ENCODE results near the gene RTN4R.
"Not testable (repeated sequence)": the region's sequence is repeated elsewhere in the genome, so short reads cannot be mapped to it uniquely, and the experiment has no call there.

RTN4R gene

DNA sequence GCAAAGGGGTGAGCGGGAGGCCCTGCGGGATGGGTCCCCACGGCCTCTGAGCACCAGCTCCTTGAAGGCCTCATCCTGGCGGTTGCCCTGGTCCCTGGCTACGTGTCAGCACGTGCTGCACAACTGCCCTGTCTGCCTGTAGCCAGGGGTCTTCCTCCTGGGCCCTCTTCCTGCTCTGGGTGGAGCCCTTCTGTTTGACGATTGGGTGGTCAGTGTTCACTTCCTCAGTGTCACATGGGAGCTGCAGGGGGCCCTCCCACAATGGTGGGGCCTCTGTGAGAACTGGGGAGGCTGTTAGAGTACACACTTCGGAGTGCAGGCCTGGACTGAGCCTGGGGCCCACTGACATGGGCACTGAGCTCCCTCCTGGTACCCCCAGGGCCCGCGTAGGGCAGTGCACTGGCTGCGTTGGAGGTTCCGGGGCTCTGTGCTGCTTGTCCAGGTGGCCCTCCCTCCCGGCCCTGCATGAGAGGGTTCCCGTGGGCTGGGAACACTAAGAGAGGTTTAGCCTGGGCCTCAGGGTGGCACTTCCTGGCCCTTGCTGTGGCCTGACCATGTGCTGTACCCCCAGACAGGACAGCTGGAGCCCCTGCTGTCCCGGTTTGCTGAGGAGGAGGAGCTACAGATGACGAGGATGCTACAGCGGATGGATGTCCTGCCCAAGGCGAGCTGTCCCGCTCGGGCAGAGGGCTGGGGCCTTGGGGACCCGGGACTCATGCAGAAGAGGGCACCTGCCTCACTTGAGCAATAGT is 38.0 kb upstream of the RTN4R start:
- no peak for DNase-seq (ENCODE audit: low read depth in 2 of 2)

DNA sequence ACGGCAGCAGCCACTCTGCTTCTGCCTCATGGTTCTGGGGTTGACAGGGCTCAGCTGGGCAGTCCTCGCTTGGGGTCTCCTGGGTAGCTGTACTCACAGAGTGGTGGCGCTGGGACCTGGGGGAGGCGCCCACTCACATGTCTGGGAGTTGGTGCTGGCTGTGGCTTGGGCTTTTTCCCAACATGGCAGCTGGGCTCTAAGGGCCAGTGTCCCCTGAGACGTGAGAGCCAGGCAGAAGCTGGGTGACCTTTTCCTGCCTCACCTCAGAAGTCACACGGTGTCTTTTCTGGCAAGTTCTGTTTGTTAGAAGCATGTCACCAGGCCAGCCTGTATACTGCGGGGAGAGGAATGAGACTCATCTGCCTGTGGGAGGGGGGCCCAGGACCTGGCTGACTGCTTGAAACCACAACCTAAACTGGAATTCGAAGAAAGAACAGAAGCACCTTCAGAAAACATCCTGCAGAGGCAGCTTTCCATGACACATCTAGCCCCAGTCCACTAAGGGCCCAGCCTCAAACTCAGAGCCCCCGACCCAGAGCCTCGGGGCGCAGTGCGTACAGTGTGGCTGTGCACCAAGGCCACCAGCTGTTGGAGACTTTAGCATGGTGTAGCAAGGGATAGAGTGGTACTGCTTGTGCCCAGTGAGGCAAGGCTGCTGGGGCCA is 37.2 kb upstream of the RTN4R start:
- DNase-seq (ENCODE audit: low read depth in 2 of 2): not testable (repeated sequence)

DNA sequence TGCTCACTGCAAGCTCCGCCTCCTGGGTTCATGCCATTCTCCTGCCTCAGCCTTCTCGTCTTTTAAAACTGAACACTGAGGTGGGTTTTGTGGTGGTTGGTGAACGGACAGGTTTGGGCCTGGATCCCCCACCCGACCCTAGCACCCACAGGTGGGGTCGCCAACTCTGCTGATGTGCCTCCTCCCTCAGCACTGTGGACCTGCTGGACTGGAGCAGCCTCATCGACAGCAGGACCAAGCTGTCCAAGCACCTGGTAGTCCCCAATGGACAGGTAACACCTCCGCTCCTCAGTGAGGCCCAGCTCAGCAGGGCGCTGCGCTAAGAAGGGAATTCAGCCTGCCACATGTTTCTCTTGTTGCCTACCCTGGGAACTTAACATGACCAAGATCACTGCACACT is 36.5 kb upstream of the RTN4R start:
- no peak for DNase-seq (ENCODE audit: low read depth in 2 of 2)

DNA sequence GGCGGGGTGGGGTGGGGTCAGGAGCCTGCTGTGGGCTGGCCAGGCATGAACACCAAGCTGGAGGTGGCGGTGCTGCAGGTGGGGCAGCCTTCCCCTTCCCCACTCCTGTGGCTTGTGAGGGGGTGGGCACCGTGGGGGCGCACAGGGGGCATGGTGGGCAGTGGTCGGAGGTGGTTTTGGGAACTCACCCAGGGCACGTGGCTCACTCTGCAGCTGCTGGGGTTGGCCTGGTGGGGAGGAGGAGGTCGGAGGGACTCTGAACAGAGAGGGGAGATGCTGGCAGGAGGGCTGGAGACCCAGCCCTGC is 35.1 kb upstream of the RTN4R start:
- DNase-seq (ENCODE audit: low read depth in 2 of 2): not testable (repeated sequence)

DNA sequence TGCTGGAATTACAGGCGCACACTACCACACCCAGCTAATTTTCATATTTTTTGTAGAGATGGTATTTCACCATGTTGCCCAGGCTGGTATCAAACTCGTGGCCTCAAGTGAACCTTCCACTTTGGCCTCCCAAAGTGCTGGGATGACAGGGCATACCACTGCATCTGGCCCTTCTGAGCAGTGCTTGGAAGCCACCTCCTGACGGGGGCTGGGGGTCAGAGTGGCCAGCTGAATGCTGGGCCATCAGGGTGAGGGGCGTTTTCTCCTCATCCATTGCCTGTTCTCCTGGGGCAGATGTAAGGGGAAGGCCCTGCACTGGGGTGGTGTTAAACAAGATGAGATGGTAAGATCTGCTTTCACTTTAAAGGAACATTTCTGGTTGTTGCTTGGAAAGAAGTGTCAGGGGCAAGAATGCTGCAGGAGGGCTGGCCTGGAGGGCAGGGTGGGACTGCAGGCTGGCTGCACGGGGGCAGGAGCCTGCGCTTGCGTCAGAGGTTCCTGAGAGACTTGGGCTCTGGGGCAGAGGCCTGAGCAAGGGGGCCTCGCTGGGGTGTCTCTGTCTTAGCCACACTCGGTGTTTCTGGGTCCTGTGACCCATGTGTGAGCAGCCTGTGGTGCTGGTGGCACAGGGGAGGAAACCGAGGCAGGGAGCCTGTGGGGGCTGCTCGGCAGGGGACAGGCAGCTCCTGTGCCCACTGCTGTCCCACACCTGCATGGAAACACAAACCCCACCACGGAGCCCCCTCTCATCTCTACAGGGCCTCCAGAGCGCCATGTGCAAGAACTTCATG is 34.5 kb upstream of the RTN4R start:
- no peak for DNase-seq (ENCODE audit: low read depth in 2 of 2)

DNA sequence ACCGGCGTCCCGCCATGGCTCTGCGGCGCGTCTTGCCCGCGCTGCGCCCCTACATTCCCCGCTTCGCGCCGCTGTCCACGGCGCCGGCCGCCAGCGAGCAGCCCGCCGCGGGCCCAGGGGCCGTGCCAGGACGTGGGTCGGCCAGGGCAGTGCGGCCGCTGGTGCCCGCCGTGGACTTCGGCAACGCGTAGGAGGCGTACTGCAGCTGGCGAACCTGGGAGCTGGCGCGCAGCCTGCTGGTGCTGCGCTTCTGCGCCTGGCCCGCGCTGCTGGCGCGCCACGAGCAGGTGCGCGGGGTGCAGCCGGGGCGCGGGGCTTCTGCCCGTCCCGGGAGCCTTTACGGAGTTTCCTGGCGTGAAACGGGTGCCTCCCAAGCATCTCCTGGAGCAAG is 31.6 kb upstream of the RTN4R start:
- no peak for DNase-seq (ENCODE audit: low read depth in 2 of 2)

DNA sequence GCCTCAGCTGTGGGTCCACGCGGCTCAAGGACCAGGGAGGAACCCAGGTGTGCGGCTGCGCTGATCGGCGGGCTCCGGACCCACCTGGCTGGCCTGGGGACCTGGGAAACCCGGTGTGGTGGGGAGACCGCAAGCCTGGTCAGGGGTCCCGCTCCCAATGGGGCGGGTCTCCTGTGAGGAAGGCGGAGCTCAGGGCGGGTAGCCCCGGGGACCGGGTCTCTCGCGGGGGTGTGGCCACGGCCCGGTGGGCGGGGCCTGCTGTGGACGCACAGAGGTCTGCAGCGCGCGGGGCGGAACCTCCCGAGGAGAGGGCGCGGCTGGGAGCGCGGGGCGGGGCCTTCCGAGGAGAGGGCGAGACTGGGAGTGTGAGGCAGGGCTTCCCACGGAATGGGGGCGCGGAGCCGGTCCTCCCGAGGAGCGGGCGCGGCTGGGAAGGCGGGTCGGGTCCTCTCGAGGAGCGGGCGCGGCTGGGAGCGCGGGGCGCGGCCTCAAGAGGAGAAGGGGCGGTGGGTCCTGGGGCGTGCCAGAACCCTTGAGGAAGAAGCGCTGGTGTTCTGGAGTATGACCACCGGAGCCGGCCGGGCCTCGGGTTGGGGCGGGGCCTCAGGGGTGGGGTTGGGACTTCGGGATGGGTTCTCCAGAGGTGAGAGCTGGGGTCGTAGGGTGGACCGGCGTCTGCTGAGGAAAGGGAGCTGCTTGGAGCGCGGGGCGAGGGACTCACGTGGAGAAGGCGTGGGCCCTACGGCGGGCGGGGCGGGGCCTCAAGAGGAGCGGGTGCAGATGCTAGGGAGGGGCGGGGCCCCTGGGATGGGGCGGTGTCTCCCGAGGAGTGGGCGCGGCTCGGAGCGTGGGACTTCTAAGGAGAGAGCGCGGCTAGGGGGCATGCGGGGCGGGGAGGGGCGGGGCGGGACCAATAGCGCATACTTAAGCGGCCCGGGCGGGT is 31.0 kb upstream of the RTN4R start:
- DNase-seq (ENCODE audit: low read depth in 2 of 2): peak; percentile 86 to 91

DNA sequence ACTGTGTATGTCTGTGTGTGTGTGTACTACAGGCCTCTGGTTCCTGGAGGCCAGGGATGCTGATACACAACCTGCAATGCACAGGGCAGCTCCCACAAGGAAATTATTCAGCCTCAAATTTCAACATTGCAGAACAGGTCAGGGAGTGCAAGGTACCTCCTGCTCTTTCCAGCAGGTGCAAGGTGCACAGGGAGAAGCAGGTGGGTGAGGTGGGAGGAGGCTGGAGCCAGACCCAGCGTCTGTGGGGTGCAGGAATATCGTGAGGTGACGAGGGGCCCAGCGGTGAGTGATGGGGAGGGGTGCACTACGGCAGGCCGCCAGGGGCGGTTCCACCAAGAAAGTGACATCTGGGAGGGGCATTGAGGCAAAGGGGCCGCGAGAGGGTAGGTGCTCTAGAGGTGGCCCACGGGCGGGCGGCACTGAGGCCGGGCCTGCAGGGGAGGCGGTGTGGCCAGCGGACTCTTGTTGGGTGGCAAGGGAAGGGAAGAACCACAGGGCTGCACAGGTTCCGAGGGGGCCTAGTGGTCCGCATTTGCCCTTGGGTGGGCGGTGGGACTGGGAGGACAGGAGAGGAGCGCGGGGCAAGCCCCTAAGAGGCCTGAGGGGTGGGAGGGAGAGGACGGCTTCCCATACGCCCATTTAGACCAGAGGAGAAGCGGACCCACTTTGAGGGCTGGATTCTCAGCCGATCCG is 30.1 kb upstream of the RTN4R start:
- DNase-seq (ENCODE audit: low read depth in 2 of 2): no peak

DNA sequence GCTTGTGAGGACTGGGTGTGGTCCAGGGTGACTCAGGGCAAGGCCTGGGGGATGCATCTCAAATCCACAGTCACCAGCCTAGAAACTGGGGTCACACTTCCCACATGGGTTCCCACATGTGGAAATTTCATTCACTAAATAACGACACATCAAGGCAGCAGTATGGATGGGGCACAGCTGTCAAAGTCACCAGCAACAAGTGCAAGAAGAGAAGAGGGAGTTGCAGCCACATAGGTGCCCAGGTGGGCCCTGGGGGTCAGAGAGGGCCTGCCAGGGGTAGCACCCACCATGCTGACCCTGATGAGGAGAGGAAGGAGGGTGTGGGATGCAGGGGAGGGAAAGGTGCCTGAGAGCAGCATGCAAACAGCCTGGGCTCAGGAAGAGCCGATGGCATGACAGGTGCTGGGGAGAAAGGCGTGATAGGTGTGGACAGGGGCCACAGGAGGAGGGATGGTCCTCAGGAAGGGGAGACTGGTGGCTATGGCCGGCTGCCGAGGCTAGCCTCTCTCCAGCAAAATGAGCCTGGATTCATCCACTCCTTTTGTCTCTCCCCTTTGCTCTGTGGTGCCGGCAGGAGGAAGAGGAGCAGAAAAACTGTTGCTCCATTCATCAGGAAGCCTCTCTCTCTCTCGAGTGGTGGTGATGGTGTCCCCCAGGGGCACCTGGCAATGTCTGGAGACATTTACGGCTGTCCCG is 29.4 kb upstream of the RTN4R start:
- no peak for DNase-seq (ENCODE audit: low read depth in 2 of 2)

DNA sequence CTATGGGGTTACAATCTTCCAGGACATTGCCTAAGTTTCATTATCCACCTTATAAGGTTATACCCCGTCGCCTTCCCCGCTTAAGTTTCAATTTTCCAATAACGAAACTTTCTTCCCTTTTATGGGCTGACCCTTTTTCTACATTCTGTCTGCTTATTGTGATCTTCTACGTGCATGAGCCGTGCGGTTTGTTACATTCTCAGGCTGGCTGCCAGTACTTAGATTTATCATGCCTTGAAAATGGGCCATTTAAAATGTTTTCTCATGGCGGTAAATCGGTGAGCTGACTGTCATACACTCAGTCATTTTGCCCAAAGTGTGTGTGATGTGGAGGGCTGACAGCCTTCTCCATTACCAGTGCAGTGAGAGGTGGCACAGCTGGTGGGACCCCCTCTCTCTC is 28.5 kb upstream of the RTN4R start:
- DNase-seq (ENCODE audit: low read depth in 2 of 2): no peak

DNA sequence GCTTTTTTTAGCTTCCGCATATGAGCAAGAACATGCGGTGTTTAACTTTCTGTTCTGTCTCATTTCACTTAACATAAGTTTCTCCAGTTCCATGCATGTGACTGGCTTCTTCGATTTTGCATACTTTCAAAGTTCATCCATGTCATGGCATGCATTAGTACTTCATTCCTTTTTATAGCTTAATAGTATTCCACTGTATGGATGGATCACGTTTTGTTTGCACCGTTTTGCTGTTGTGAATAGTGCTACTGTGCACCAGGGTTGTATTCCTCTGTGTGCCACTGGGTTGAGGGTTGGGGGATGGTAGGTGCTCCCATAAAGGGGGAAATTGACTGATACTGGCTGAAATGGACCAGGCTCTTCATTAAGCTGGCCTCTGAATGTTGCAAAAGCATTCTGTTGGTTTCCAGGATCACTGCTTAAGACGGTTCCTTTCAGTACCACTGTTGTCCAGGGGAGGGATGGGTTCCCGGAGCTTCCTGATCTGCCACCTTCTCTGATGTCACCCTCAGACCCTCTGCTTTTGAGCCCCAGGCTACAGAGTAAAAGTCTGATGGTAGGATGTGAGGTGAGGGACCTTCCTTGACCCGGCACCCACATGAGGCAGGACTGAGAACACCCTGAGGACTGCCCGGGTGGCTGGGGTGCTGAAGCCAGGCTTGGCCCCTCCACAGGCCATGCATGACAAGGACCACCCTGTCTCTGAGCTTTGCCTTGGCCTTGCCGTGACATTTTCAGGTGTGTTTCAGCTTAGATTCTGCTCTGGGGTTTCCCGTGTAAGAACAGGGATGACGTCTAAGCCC is 27.3 kb upstream of the RTN4R start:
- no peak for DNase-seq (ENCODE audit: low read depth in 2 of 2)

DNA sequence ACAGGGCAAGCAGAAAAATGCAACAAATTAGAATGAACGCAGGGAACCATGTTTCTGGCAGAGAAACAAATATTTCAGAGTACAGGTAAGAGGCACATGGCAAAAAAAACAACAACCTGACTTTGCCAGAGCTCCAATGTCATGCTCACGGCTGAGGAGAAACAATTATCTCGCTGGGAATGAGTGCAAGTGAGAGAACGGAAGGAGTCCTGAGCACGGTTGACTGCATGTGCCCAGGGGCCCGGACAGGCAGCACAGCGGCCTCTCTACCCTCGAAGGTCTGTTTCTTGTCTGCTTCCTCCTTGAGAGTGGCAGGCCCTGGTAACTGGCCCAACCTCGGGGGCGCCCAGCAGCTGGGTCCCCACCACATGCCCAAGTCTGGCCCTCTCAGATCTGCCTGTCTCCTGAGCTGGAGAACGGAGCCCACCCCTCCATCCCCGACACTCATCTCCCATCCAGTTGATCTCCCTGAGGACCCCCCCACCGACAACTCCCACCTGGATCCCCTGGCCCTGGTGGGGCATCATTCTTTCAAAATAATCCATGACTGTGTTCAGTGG is 24.6 kb upstream of the RTN4R start:
- DNase-seq (ENCODE audit: low read depth in 2 of 2): no peak

DNA sequence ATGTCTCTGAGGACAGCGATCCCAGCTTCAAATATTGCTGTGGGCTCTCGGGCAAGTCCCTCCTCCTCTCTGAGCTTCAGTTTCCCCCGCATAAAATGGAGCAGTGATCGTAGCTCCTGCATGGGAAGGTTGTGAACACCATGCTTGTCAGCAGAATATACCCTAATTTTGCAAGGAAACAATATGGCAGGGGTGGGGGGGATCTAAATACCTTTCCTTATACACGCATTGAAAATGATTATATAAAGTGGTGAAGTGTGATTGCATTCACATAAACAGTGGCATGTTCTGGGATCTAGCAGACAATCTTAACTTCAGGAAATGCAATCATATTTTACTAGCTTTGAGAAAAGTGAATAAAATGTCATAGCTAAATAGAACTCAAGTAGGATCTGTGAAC is 24.0 kb upstream of the RTN4R start:
- DNase-seq (ENCODE audit: low read depth in 2 of 2): no peak

DNA sequence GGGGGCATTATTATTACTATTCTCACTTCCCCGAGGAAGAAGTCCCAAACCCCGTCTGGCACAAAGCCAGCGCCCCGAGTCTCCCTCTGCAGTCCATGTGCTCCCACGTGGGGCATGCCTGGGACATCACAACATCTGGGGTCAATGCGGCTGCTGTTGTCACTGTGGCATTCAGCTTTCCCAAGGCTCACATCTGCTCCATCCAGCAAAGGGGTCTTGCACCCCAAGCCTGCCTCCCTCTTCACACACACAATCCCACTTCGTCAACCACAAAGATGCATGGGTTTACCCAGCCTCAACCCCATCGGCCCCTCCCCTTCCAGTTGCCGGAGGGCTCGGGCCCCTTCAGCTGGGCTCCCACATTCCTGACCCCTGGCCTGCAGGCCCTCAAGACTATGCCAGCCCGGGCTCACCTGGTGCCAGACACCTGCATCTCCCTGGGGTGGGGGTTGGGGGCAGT is 23.5 kb upstream of the RTN4R start:
- DNase-seq (ENCODE audit: low read depth in 2 of 2): no peak

DNA sequence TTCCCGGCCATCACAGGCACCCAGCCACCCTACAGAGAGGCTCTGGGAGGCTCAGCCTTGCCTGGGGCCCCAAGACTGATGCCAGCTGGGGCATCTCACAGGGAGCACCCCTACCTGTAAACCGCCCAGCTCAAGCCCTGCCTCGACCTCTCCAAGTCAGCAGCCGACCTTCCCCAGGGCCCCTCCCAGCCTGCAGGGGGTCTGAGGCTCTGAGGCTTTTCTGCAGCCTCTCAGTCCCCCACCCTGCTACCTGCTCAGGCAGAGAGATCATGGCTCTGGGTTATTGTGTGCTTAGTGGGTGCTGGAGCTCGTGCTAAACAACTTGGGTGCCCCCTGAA is 23.1 kb upstream of the RTN4R start:
- DNase-seq (ENCODE audit: low read depth in 2 of 2): no peak

DNA sequence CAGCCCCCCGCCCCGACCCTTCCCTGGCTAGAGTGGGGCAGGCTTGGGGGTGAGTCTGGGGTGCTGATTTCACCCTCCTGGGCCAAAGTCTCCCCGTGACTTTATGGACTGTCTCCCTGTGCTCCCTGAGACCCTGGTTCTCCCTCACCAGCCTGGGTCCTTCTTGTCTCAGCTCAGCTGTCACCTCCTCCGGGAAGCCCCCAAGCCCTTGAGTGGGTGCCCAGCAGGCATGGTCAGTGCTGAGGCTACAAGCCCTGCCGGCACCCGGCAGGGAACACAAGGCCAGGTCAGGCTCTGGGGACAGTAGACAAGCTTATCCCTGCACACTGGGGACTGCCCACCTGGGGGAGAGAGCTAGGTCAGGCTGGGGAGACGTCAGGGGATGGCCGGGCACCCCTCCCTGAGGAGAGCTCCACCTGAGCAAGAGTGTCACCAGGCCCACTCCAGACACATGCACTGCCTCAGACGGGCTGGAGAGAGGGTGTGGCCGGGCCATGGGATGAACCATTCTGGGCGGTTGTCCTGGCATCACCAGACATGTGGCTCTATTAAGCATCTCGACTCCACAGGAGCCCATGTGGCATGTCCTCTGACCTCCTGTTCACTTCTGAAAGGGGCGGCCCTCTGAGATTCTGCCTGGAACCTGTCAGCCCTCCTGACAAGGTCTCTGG is 22.6 kb upstream of the RTN4R start:
- no peak for DNase-seq (ENCODE audit: low read depth in 2 of 2)

DNA sequence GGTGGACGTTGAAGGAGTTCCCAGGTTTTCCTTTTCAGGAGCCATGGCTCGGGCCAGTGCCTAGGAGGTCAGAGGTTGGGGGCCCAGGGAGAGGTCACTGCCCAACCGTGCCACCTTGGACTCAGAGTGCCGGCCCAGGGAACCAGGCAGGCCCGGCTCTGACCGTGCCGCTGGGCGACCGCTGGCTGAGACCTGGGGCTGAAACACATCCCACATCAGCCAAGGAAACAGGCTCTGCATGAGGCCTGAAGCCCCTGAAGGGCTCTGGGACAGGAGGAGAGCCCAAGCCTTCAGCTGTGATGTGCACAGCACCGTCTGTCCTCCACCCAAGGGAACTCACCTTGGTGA is 21.9 kb upstream of the RTN4R start:
- DNase-seq (ENCODE audit: low read depth in 2 of 2): no peak

DNA sequence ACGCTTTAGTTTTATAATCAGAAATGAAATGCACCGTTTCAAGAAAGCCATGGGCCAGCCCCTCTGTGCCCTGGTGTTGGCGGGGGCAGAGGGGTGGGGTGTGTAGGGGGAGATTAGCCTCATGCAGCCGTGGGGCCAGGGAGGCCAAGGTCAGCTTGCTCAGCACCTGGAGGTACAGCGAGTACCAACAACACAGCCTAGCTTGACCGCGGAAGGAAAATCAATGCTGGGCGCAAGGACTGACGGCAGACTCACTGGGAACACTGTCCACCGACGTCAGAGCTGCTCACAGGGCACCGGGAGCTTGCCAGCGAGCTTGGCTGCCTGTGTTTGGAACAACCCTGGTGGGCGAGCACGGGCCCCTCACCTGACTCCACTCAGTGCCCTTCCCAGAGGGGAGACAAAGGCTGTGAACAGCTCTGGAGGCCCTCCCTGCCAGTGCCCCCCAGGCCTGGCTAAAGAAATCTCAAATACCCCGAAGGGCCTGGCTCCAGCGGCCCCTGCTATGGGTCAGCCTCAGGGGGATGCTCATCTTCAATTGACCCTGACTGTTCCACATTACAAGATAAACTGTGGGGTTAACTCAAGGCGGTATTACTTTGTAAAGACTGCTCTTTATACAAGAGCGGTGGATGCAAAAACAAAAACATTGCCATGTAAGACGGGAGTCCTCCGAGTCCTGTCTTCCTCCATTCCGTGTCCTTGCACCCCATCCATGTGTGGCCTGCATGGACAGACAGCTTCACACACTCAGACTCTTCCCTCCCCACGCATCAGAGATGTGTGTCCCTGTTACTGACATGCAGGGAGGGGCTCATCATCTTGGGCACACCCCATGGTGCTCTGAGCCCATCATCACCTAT is 21.3 kb upstream of the RTN4R start:
- not testable (repeated sequence) for DNase-seq (ENCODE audit: low read depth in 2 of 2)
